GM21576 (cell line): ENCODE data around the gene MLXIPL.
"Not testable (repeated sequence)": the region's sequence is repeated elsewhere in the genome, so short reads cannot be mapped to it uniquely, and the experiment has no call there.

ENCODE experiments used
- ATAC-seq: cut with Tn5 transposase; IDR thresholded peaks from one replicate; pipeline ENCODE4 v1.9.1; 2021; ENCODE audit warnings: mild to moderate bottlenecking, moderate library complexity; ENCODE audit not compliant: unreplicated experiment

MLXIPL gene

DNA sequence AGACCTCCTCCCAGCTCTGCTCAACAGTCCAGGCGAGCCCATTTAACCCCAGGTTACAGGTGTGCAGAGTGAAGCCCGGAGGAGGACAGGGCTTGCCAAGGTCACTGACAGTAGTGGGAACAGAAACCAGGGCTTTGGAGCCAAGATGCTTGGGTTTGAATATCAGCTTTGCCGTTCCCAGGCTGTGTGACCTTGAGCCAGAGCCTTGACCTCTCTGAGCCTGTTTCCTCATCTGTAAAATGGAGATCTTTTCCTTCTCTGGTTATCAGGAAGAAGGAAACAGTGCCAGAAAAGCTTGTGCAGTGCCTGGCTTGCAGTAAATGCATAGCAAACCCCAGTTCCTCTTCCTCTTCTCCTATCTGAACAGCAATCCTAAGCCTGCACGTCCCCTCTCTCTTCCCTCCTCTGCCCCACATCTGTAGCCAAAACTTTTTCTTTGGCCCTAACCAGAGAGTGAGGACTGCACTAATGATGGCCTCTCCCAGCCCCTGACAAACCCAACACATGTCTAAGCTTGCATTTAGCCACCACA, 21.4 kb upstream of the MLXIPL start:
- ATAC-seq = no peak

DNA sequence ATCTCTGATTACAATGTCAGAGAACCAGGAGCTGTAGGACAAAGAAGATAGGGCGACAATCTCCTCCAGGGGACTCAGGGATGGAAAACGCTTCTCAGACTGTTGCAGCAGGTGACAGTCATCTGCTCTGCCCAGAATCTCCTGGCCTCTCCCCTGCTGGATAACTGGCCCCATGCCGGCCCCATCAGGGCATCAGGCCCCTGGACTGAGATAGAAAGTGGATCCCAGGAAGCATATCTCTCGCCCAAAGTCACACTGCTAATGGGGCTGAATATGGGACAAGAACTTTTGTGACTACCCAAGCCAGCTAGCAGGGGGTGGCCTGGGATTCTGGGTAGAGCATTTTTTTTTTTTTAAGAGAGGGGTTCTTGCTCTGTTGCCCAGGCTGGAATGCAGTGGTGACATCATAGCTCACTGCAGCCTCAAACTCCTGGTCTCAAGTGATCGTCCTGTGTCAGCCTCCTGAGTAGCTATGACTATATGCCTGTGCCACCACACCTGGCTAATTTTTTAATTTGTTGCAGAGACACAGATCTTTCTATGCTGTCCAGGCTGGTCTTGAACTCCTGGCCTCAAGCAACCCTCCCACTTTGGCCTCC, 20.5 kb upstream of the MLXIPL start:
- ATAC-seq = no peak

DNA sequence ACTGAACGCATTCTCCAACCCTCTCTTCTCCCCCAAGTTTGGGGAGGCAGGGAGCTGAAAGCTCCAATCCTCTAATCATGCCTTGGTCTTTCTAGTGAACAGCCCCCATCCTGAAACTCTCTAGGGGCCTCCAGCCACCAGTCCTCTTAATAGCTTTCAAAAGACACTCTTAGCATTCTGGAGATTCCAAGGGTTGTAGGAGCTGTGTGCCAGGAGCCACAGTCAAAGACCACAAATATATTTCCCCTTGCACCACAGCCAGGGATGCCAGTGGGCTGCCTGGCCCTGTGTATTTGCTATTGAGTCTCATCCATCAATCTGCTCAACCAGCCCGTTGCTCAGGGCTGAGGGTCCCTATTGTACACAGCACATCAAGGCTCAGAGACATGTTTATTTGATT, 18.5 kb upstream of the MLXIPL start:
- ATAC-seq = no peak

GRCh38 chr7:73638911-73639310, 14.6 kb upstream of the MLXIPL start:
- ATAC-seq = no peak

GRCh38 chr7:73635428-73636200, 11.3 kb upstream of the MLXIPL start:
- ATAC-seq = no peak

- no peak for ATAC-seq
Measured at GRCh38 chr7:73633844-73634243, 9.5 kb upstream of the MLXIPL start.

DNA sequence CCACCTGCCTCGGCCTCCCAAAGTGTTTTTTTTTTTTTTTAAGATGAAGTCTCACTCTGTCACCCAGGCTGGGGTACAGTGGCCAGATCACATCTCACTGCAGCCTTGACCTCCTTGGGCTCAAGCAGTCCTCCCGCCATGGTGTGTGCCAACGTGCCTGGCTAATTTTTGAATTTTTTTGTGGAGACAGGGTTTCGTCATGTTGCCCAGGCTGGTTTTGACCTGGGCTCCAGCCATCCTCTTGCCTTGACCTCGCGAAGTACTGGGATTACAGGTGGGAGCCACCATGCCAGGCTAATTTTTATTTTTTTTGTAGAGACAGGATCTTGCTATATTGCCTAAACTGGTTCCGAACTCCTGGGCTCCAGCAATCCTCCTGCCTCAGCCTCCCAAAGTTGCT, 9.0 kb upstream of the MLXIPL start:
- ATAC-seq = no peak

DNA sequence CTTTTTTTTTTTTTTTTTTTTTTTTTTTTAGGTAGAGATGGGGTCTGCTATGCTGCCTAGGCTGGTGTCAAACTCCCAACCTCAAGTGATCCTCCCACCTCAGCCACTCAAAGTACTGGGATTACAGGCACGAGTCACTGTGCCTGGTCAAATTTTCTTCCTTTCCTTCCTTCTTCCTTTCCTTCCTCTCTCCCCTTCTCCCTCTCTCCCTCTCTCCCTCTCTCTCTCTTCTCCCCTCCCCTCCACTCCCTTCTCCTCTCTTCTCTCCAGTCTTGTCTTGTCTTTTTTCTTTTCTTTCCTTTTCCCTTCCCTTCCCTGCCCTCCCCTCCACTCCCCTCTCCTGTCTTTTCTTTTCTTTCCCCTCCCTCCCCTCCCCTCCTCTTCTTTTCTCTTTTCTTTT, 7.2 kb upstream of the MLXIPL start:
- ATAC-seq = no peak

- ATAC-seq = no peak
Measured at GRCh38 chr7:73628504-73628903, 4.2 kb upstream of the MLXIPL start.

- ATAC-seq = no peak
Measured at GRCh38 chr7:73626814-73627213, 2.5 kb upstream of the MLXIPL start.

DNA sequence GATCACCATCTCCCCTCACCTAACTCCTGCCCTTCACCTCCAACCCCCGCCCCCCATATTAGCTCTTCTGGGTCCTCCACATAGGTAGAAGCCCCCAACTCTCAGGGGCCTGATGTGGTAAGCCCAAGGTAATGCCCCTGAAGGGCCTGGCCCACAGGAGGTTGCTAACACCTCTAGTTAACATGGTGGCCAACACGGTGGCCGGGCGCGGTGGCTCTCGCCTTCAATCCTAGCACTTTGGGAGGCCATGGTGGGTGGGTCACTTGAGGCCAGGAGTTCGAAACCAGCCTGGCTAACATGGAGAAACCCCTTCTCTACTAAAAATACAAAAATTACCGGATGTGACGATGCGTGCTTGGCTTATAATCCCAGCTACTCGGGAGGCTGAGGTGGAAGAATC, 954 bp upstream of the MLXIPL start:
- no peak for ATAC-seq

DNA sequence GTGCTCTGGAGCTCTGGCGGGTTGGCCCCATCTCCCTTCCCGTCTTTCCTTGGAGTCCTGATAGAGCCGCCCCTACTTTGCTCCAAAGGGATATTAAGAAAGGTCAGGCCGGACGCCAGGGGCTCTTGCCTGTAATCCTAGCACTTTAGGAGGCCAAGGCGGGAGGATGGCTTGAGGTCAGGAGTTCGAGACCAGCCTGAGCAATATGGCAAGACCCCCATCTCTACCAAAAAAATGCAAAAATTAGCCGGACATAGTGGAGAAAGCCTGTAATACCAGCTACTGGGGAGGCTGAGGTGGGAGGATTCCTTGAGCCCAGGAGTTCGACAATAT, 313 bp upstream of the MLXIPL start:
- ATAC-seq = no peak

DNA sequence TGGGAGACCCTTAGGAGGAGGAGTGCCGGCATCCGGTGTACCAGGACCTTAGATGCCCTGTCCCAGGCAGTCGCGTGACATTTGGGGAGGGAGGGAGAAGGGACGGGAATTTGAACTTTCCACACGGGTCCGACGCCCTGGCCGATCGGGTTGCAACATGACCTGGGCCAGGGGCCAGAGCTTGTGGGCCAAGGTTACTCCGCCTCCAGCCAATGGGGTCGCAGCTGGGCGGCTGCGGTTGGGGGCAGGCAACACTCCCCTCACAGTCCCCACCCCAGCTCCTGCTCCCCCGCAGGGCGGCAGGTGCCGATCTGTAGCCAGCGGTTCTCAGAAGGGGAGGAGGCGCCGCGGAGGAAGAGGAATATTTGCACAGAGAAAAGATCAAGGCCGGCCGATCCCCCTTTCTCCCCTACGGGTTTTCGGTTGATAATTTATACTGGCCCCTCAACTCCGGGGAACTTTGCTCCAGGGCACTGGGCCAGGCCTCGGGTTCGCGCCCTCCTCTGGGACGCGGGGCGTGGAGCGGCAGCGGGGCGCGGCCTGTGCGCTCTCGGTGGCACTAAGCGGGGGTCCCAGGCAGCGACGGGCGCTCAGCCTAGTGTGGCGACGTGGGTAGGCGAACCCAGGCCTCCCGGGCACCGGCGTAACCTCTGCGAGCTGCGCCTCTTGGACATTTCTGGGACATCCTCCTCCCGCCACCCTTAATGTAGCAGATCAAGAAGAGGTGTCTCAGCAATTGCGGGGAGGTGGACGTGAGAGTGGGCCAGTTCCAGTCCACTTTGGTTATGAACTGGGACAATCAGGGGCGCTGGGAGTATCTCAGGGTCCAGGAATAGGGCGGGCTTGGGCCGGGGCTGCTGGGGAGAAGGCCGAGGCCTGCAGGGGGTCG, 1.2 kb downstream of the MLXIPL start:
- ATAC-seq = no peak

- no peak for ATAC-seq
Measured at GRCh38 chr7:73622527-73622908, 1.8 kb downstream of the MLXIPL start.

GRCh38 chr7:73621168-73622063, 2.9 kb downstream of the MLXIPL start:
- no peak for ATAC-seq

DNA sequence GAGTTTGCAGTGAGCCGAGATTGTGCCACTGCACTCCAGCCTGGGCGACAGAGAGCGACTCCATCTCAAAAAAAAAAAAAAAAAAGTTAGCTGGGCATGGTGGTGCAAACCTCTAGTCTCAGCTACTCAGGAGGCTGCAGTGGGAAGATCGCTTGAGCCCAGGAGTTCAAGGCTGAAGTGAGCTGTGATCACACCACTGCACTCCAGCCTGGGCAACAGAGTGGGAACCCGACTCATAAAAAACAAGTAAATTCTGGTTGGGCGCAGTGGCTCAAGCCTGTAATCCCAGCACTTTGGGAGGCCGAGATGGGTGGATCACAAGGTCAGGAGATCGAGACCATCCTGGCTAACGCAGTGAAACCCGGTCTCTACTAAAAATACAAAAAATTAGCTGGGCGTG, 4.9 kb downstream of the MLXIPL start:
- ATAC-seq = not testable (repeated sequence)

DNA sequence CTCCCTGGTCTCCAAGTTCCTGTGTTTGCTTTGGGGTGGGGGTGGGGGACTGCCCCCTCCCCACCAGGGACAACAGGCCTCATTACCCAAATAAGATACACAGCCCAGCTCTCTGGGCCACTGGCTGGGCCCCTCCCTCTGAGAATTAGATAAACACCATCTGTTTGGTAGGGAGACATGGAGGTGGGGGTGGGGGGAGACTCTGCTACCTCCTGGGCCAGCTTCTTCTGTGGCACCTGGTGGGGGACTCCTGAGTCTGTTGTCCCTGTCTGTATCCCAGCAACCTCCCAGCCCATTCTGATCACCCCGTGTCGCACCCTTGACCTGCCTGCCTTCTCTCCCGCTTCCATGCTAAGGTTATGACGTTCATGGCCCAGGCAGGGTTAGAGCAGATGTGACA, 5.8 kb downstream of the MLXIPL start:
- ATAC-seq = no peak

- not testable (repeated sequence) for ATAC-seq
Measured at GRCh38 chr7:73617520-73617919, 6.8 kb downstream of the MLXIPL start.

DNA sequence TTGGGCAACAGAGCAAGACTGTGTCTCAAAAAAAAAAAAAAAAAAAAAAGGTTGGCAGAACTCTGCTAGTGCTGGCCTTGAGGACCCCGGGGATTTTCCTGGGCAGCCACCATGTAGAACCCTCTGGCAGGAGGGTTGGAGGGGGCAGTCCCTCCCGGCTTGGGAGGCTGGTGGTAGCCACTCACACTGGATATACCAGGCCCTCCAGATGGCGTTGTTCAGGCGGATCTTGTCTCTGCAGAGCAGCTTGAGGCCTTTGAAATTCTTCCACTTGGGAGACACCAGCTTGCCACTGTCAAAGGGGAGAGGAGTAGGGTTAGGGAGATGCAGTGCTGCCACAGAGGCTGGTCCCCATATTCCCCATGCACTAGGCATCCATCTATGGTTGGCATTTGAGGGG, 8.4 kb downstream of the MLXIPL start:
- ATAC-seq = no peak

DNA sequence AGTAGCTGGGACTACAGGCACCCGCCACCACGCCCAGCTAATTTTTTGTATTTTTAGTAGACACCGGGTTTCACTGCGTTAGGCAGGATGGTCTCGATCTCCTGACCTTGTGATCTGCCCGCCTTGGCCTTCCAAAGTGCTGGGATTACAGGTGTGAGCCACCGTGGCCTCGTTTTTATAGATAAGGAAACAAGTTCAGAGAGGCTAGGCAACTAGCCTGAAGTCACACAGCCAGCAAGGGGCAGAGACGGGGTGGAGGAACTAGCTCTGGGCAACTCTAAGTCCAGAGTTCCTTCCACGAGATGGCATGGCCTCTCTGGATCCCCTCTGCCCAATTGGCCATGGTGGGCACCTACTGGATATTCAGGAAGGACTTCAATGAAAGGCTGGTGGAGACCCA, 9.4 kb downstream of the MLXIPL start:
- not testable (repeated sequence) for ATAC-seq
